Activated CD4-positive, alpha-beta T cell treated with anti-CD3 and anti-CD28 coated beads, Interleukin-2, amount 10 ng/mL, durations not matched to agents 7 days and 5 days (primary cell): ENCODE data around the gene ASTN1. TPM values are rescaled to one million over a fixed set of nuclear protein-coding genes. Genes with fewer than 3 reads are reported as not detected.

Source experiments
- CTCF ChIA-PET: fragments of 350-600 bp; sonication (Branson Sonifier 250); formaldehyde crosslinking; loops from one replicate; lab custom pipeline; 2021; ENCODE audit warnings: antibody characterized with exemption; lab: Charles Lee
- POLR2A ChIA-PET: fragments of 350-600 bp; sonication (Branson Sonifier 250); formaldehyde crosslinking; loops from one replicate; lab custom pipeline; 2021; ENCODE audit warnings: antibody characterized with exemption; lab: Charles Lee
- DNase-seq: peaks from one replicate; pipeline ENCODE4 v3.0.0-alpha.2; 2020
- H3K27ac Mint-ChIP-seq: one replicate; pipeline ENCODE4 v1.8.0; 2021; ENCODE audit warnings: mild to moderate bottlenecking, moderate library complexity, mixed read lengths
- H3K27me3 Mint-ChIP-seq: one replicate; pipeline ENCODE4 v1.8.0; 2021; ENCODE audit warnings: mixed read lengths
- H3K36me3 Mint-ChIP-seq: one replicate; pipeline ENCODE4 v1.8.0; 2021; ENCODE audit warnings: low read depth, mixed read lengths
- H3K4me1 Mint-ChIP-seq: one replicate; pipeline ENCODE4 v1.8.0; 2021; ENCODE audit warnings: mixed read lengths
- H3K4me3 Mint-ChIP-seq: one replicate; pipeline ENCODE4 v1.8.0; 2021; ENCODE audit warnings: mild to moderate bottlenecking, moderate library complexity, mixed read lengths
- H3K9me3 Mint-ChIP-seq: one replicate; pipeline ENCODE4 v1.8.0; 2021; ENCODE audit warnings: mixed read lengths
- total RNA-seq, 2 experiments: library from RNA; stranded (reverse); gene quantifications; one replicate each; pipeline ENCODE4 v1.2.3, GENCODE V29; 2021

Gene ASTN1
- total RNA-seq, 2 experiments from 2014 or later: not detected

DNA sequence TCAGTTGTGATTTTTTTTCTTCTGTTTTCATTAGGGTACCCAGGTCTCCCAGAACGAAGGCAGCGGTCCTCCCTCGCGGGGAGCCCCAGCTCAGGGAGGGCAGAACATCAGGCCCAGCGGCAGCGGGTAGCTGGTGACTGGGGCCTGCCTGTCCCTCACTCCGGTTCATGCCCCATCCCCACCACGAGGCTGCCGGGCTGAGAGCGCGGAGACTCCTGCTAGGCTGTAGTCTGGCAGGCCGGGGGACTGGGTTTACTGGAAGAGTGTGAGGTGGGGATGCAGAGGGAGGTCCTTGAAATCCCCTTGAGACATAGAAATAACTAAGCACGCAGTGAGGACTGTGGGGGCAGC is 16.7 kb upstream of the ASTN1 start:
- ChIA-PET CTCF (no interaction called here), POLR2A (no interaction called here)
- Mint-ChIP-seq H3K36me3 (no peaks in the 10 kb centered on the region), H3K4me3 (no peak overlapping the region), H3K27me3 (peaks cover 23% of the 10 kb centered on the region), H3K9me3 (no peaks in the 10 kb centered on the region), H3K4me1 (peaks cover 7% of the 10 kb centered on the region), H3K27ac (no peak overlapping the region)
- DNase-seq: no peak

- DNase-seq: no peak
- ChIA-PET POLR2A (no interaction called here), CTCF (no interaction called here)
- H3K27ac Mint-ChIP-seq: no peak overlapping the region
- peaks cover 6% of the 10 kb centered on the region for H3K27me3 Mint-ChIP-seq
- no peaks in the 10 kb centered on the region for H3K4me1 Mint-ChIP-seq
- H3K9me3 Mint-ChIP-seq: no peaks in the 10 kb centered on the region
- no peak overlapping the region for H3K4me3 Mint-ChIP-seq
- no peaks in the 10 kb centered on the region for H3K36me3 Mint-ChIP-seq
Observed at GRCh38 chr1:177174921-177175634, 10.6 kb upstream of the ASTN1 start.

DNA sequence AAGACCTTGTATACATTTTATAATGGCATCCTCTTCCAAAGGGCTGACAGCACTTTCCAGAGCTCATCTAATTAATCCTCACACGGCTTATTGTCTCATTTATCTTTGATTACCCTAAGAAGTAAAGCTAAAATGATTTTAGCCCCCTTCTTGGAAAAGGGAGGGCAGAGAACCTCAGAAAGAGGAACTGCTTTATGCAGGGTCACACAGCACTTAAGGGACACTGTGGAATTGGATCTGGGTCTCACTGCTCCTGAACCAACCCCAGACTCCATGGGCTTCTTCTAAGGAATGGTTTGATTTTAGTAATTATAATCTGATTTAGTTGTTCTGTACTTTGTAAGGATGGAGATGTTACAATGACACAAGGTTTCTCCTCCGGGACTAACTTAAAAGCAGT is 9.5 kb upstream of the ASTN1 start:
- ChIA-PET POLR2A (no interaction called here), CTCF (interaction anchor here (0.5 kb wide), 1 partner anchor 655 kb away, joined by 4 read pairs; no protein-coding TSS in a partner anchor)
- DNase-seq: no peak
- Mint-ChIP-seq H3K4me3 (no peak overlapping the region), H3K36me3 (no peaks in the 10 kb centered on the region), H3K4me1 (no peaks in the 10 kb centered on the region), H3K9me3 (no peaks in the 10 kb centered on the region), H3K27me3 (peaks cover 3% of the 10 kb centered on the region), H3K27ac (no peak overlapping the region)

GRCh38 chr1:177172866-177173265 is 8.4 kb upstream of the ASTN1 start:
- H3K27me3 Mint-ChIP-seq: peaks cover 3% of the 10 kb centered on the region
- no peaks in the 10 kb centered on the region for H3K36me3 Mint-ChIP-seq
- CTCF ChIA-PET: no interaction called here
- H3K4me1 Mint-ChIP-seq: no peaks in the 10 kb centered on the region
- no peak overlapping the region for H3K4me3 Mint-ChIP-seq
- no peaks in the 10 kb centered on the region for H3K9me3 Mint-ChIP-seq
- no peak overlapping the region for H3K27ac Mint-ChIP-seq
- no peak for DNase-seq
- POLR2A ChIA-PET: no interaction called here

- Mint-ChIP-seq H3K27ac (no peak overlapping the region), H3K36me3 (no peaks in the 10 kb centered on the region), H3K9me3 (no peaks in the 10 kb centered on the region), H3K27me3 (peaks cover 3% of the 10 kb centered on the region), H3K4me1 (no peaks in the 10 kb centered on the region), H3K4me3 (no peak overlapping the region)
- no peak for DNase-seq
- ChIA-PET CTCF (interaction anchor here (0.6 kb wide), 1 partner anchor 24 kb away, joined by 5 read pairs; no protein-coding TSS in a partner anchor), POLR2A (no interaction called here)
Observed at GRCh38 chr1:177172272-177172671, 7.8 kb upstream of the ASTN1 start.

GRCh38 chr1:177171536-177172123 is 7.1 kb upstream of the ASTN1 start:
- no peak overlapping the region for H3K4me3 Mint-ChIP-seq
- no peaks in the 10 kb centered on the region for H3K36me3 Mint-ChIP-seq
- peaks cover 3% of the 10 kb centered on the region for H3K27me3 Mint-ChIP-seq
- ChIA-PET POLR2A (no interaction called here), CTCF (interaction anchor here (0.6 kb wide), 1 partner anchor 23 kb away, joined by 5 read pairs; no protein-coding TSS in a partner anchor)
- H3K9me3 Mint-ChIP-seq: no peaks in the 10 kb centered on the region
- no peaks in the 10 kb centered on the region for H3K4me1 Mint-ChIP-seq
- no peak overlapping the region for H3K27ac Mint-ChIP-seq
- DNase-seq: no peak

- ChIA-PET POLR2A (no interaction called here), CTCF (no interaction called here)
- DNase-seq: no peak
- H3K4me1 Mint-ChIP-seq: no peaks in the 10 kb centered on the region
- peaks cover 3% of the 10 kb centered on the region for H3K27me3 Mint-ChIP-seq
- no peaks in the 10 kb centered on the region for H3K36me3 Mint-ChIP-seq
- no peak within 1 kb of the TSS for H3K4me3 Mint-ChIP-seq
- no peaks in the 10 kb centered on the region for H3K9me3 Mint-ChIP-seq
- no peak within 1 kb of the TSS for H3K27ac Mint-ChIP-seq
Observed at GRCh38 chr1:177170756-177171535, 6.4 kb upstream of the ASTN1 start, which contains the start of gene BRINP2. BRINP2 (plus strand) TSS chr1:177170958; CDS start chr1:177229877, 58,919 bp downstream.

- no peak for DNase-seq
- H3K27ac Mint-ChIP-seq: no peak overlapping the region
- peaks cover 21% of the 10 kb centered on the region for H3K27me3 Mint-ChIP-seq
- CTCF ChIA-PET: no interaction called here
- no peaks in the 10 kb centered on the region for H3K4me1 Mint-ChIP-seq
- no peaks in the 10 kb centered on the region for H3K36me3 Mint-ChIP-seq
- H3K4me3 Mint-ChIP-seq: no peak overlapping the region
- POLR2A ChIA-PET: no interaction called here
- H3K9me3 Mint-ChIP-seq: no peaks in the 10 kb centered on the region
Observed at GRCh38 chr1:177165069-177165439, 542 bp upstream of the ASTN1 start.

- no peak overlapping the region for H3K27ac Mint-ChIP-seq
- ChIA-PET POLR2A (no interaction called here), CTCF (no interaction called here)
- no peak for DNase-seq
- H3K36me3 Mint-ChIP-seq: no peaks in the 10 kb centered on the region
- H3K27me3 Mint-ChIP-seq: peaks cover 21% of the 10 kb centered on the region
- no peaks in the 10 kb centered on the region for H3K4me1 Mint-ChIP-seq
- H3K9me3 Mint-ChIP-seq: no peaks in the 10 kb centered on the region
- no peak overlapping the region for H3K4me3 Mint-ChIP-seq
Observed at GRCh38 chr1:177163844-177164379, 600 bp downstream of the ASTN1 start.

DNA sequence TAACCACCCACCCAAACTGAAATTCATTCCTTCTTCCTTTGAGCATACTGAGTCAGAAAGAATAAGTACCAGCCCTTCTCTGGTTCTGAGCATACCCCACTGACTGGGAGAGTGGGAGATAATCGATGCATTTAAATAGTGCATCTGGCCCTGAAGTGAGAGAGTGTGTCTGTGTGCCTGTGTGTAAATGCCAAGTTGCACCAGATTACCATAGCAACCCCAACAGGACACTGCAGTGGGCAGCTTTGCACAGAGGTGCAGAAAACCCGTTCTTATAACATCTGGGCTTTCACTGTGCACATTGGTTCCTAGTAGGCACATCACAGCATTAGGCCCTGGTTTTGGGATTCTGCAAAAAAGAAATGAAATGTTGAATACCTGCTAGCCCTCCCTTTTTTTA is 2.3 kb downstream of the ASTN1 start:
- Mint-ChIP-seq H3K4me3 (no peak overlapping the region), H3K9me3 (no peaks in the 10 kb centered on the region), H3K36me3 (no peaks in the 10 kb centered on the region), H3K27me3 (peaks cover 21% of the 10 kb centered on the region), H3K4me1 (no peaks in the 10 kb centered on the region), H3K27ac (no peak overlapping the region)
- no peak for DNase-seq
- POLR2A ChIA-PET: no interaction called here
- CTCF ChIA-PET: no interaction called here

GRCh38 chr1:177146499-177146898 is 18.0 kb downstream of the ASTN1 start:
- CTCF ChIA-PET: no interaction called here
- H3K27me3 Mint-ChIP-seq: no peaks in the 10 kb centered on the region
- H3K4me3 Mint-ChIP-seq: no peak overlapping the region
- H3K9me3 Mint-ChIP-seq: peaks cover 2% of the 10 kb centered on the region
- DNase-seq: no peak
- H3K27ac Mint-ChIP-seq: no peak overlapping the region
- no peaks in the 10 kb centered on the region for H3K36me3 Mint-ChIP-seq
- H3K4me1 Mint-ChIP-seq: no peaks in the 10 kb centered on the region
- POLR2A ChIA-PET: no interaction called here

- ChIA-PET CTCF (no interaction called here), POLR2A (no interaction called here)
- no peaks in the 10 kb centered on the region for H3K36me3 Mint-ChIP-seq
- H3K4me3 Mint-ChIP-seq: no peak overlapping the region
- no peak for DNase-seq
- no peak overlapping the region for H3K27ac Mint-ChIP-seq
- H3K4me1 Mint-ChIP-seq: no peaks in the 10 kb centered on the region
- H3K9me3 Mint-ChIP-seq: peaks cover 2% of the 10 kb centered on the region
- H3K27me3 Mint-ChIP-seq: no peaks in the 10 kb centered on the region
Observed at GRCh38 chr1:177145106-177146070, 19.1 kb downstream of the ASTN1 start.
